HEK293T (cell line): Measurements from ENCODE around the gene TRIM71.

Experiments
- CTCF ChIA-PET: fragments of 350-600 bp; formaldehyde crosslinking; extraction: SDS; loops from one replicate; lab custom pipeline; 2021; ENCODE audit warnings: antibody characterized with exemption, inconsistent platforms; lab: Yijun Ruan, JAX
- POLR2A ChIA-PET: fragments of 350-600 bp; formaldehyde crosslinking; extraction: SDS; loops from one replicate; lab custom pipeline; 2020; ENCODE audit warnings: antibody characterized with exemption, inconsistent platforms; lab: Yijun Ruan, JAX
- DNase-seq: peaks from one replicate; pipeline ENCODE4 v3.0.0; 2012; ENCODE audit warnings: mixed read lengths; ENCODE audit errors: extremely low spot score
- ARNT ChIP-seq: fragments of 450-650 bp; IDR thresholded peaks from 2 replicates; pipeline ENCODE4 v1.6.1; 2017; ENCODE audit warnings: mild to moderate bottlenecking
- BHLHE40 ChIP-seq: fragments of 450-650 bp; IDR thresholded peaks from 2 replicates; pipeline ENCODE4 v1.6.1; 2016; ENCODE audit warnings: mild to moderate bottlenecking, moderate library complexity, borderline replicate concordance
- CTBP1 ChIP-seq: fragments of 450-650 bp; IDR thresholded peaks from 2 replicates; pipeline ENCODE4 v1.6.1; 2016; ENCODE audit warnings: borderline replicate concordance
- ELF4 ChIP-seq: fragments of 450-650 bp; IDR thresholded peaks from 2 replicates; pipeline ENCODE4 v1.6.1; 2017; ENCODE audit warnings: antibody characterized with exemption
- FOXA1 ChIP-seq: fragments of 450-650 bp; IDR thresholded peaks from 2 replicates; pipeline ENCODE4 v1.6.1; 2016; ENCODE audit warnings: mild to moderate bottlenecking
- FOXK2 ChIP-seq: fragments of 450-650 bp; IDR thresholded peaks from 2 replicates; pipeline ENCODE4 v1.6.1; 2016; ENCODE audit warnings: mild to moderate bottlenecking
- FOXM1 ChIP-seq: fragments of 450-650 bp; IDR thresholded peaks from 2 replicates; pipeline ENCODE4 v1.6.1; 2017; ENCODE audit warnings: mild to moderate bottlenecking, borderline replicate concordance
- HDGF ChIP-seq: fragments of 450-650 bp; IDR thresholded peaks from 2 replicates; pipeline ENCODE4 v1.6.1; 2017; ENCODE audit warnings: antibody characterized with exemption, borderline replicate concordance
- L3MBTL2 ChIP-seq: fragments of 450-650 bp; conservative IDR thresholded peaks from 2 replicates; pipeline ENCODE4 v1.6.1; 2016; ENCODE audit warnings: mild to moderate bottlenecking
- LEF1 ChIP-seq: fragments of 450-650 bp; IDR thresholded peaks from 2 replicates; pipeline ENCODE4 v1.6.1; 2017; ENCODE audit warnings: mild to moderate bottlenecking, borderline replicate concordance
- NFRKB ChIP-seq: fragments of 450-650 bp; IDR thresholded peaks from 2 replicates; pipeline ENCODE4 v1.6.1; 2016; ENCODE audit warnings: mild to moderate bottlenecking, moderate library complexity
- PKNOX1 ChIP-seq: fragments of 450-650 bp; IDR thresholded peaks from 2 replicates; pipeline ENCODE4 v1.6.1; 2016
- SP1 ChIP-seq: fragments of 450-650 bp; IDR thresholded peaks from 2 replicates; pipeline ENCODE4 v1.6.1; 2017
- SUZ12 ChIP-seq: fragments of 450-650 bp; IDR thresholded peaks from 2 replicates; pipeline ENCODE4 v1.6.1; 2016; ENCODE audit warnings: mild to moderate bottlenecking
- TARDBP ChIP-seq: fragments of 450-650 bp; IDR thresholded peaks from 2 replicates; pipeline ENCODE4 v1.6.1; 2016
- ZNF384 ChIP-seq: fragments of 450-650 bp; IDR thresholded peaks from 2 replicates; pipeline ENCODE4 v1.6.1; 2016

Gene TRIM71

GRCh38 chr3:32814361-32814760, 3.4 kb upstream of the TRIM71 start:
- DNase-seq = no peak
- ChIA-PET CTCF (no interaction called here), POLR2A (no interaction called here)
- TF ChIP-seq SUZ12 (no peak), CTBP1 (no peak), BHLHE40 (no peak), FOXK2 (no peak), HDGF (no peak), FOXA1 (no peak), NFRKB (no peak), FOXM1 (no peak), ELF4 (no peak), ZNF384 (no peak)

- POLR2A ChIA-PET = interaction anchor here (1.1 to 1.8 kb wide), 2 partner anchors 11 to 20 kb away, joined by 3 to 4 read pairs; no protein-coding TSS in a partner anchor
- TF ChIP-seq TARDBP (no peak), FOXK2 (no peak), PKNOX1 (no peak), L3MBTL2 (no peak), NFRKB (no peak), FOXM1 (no peak), ELF4 (no peak), HDGF (no peak), BHLHE40 (no peak)
- DNase-seq = no peak
- CTCF ChIA-PET = no interaction called here
Measured at GRCh38 chr3:32815841-32816438, 1.9 kb upstream of the TRIM71 start.

- CTCF ChIA-PET = no interaction called here
- peak; percentile 72 for DNase-seq
- POLR2A ChIA-PET = interaction anchor here (0.9 to 1.8 kb wide), 4 partner anchors 10 to 56 kb away, joined by 3 to 4 read pairs (median 4); no protein-coding TSS in a partner anchor
- peak; percentile 96 for TF ChIP-seq L3MBTL2
- TF ChIP-seq NFRKB = no peak
Measured at GRCh38 chr3:32816439-32817256, 1.1 kb upstream of the TRIM71 start.

GRCh38 chr3:32817257-32817557, 590 bp upstream of the TRIM71 start:
- TF ChIP-seq FOXK2 (no peak), NFRKB (no peak), L3MBTL2 (no peak), CTBP1 (no peak), SP1 (no peak), ARNT (no peak)
- POLR2A ChIA-PET = interaction anchor here (0.9 to 1.0 kb wide), 3 partner anchors 10 to 55 kb away, joined by 3 to 4 read pairs (median 4); no protein-coding TSS in a partner anchor
- no peak for DNase-seq
- CTCF ChIA-PET = no interaction called here

- CTCF ChIA-PET = interaction anchor here (0.6 kb wide), 1 partner anchor 107 kb away, joined by 3 read pairs; no protein-coding TSS in a partner anchor
- no peak for DNase-seq
- POLR2A ChIA-PET = no interaction called here
- TF ChIP-seq NFRKB (no peak), BHLHE40 (no peak), PKNOX1 (no peak), L3MBTL2 (no peak), SUZ12 (no peak), FOXM1 (no peak), ARNT (no peak), TARDBP (no peak), ZNF384 (no peak), HDGF (no peak)
Measured at GRCh38 chr3:32818229-32818969, 602 bp downstream of the TRIM71 start.

- ChIA-PET CTCF (no interaction called here), POLR2A (no interaction called here)
- no peak for DNase-seq
- TF ChIP-seq TARDBP (no peak), NFRKB (no peak), CTBP1 (no peak)
Measured at GRCh38 chr3:32818970-32819511, 1.2 kb downstream of the TRIM71 start.

GRCh38 chr3:32819551-32820348, 2.0 kb downstream of the TRIM71 start:
- POLR2A ChIA-PET = no interaction called here
- CTCF ChIA-PET = interaction anchor here (1.0 kb wide), 1 partner anchor 115 kb away, joined by 3 read pairs; no protein-coding TSS in a partner anchor
- no peak for DNase-seq
- TF ChIP-seq FOXK2 (no peak), L3MBTL2 (no peak), ZNF384 (no peak), LEF1 (no peak), SUZ12 (no peak), TARDBP (no peak), HDGF (no peak), ARNT (no peak), CTBP1 (no peak), FOXA1 (no peak), BHLHE40 (no peak)
